GM19324 (cell line): ENCODE data around the gene STXBP6.
A peak's percentile ranks its signal among the peaks of the same experiment; 100 is the strongest.
"Not testable (repeated sequence)": the region's sequence is repeated elsewhere in the genome, so short reads cannot be mapped to it uniquely, and the experiment has no call there.

ENCODE experiments used
- ATAC-seq: cut with Tn5 transposase; IDR thresholded peaks from one replicate; pipeline ENCODE4 v1.9.1; 2021; ENCODE audit warnings: mild to moderate bottlenecking, moderate library complexity; ENCODE audit not compliant: unreplicated experiment, low FRiP score

Gene STXBP6

GRCh38 chr14:24814944-24815343, 235.0 kb downstream of the STXBP6 start:
- no peak for ATAC-seq

GRCh38 chr14:24814346-24814745, 235.6 kb downstream of the STXBP6 start:
- no peak for ATAC-seq

DNA sequence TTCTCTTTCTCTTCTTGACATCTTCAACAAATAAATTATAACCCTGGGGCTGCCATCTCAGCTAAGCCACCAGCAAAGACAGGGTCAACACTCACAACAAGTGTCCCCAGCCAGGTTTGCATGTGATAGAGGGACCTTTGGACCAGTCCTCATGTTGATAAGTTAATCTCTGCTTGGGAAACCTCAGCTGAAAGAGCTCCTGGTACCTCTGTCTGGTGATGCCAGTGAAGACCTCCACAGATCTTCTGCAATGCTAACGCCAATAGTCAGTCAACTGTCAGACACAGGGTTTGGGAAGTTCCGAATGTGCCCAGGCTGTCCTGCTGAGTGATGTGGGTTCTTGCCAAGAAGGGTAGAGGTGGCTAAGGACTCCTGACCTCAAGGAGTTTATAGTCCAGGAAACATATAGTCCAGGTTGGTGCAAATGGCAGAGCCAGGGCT, 236.1 kb downstream of the STXBP6 start:
- no peak for ATAC-seq

- ATAC-seq, result no peak
Observed at GRCh38 chr14:24813089-24813815, 236.7 kb downstream of the STXBP6 start.

DNA sequence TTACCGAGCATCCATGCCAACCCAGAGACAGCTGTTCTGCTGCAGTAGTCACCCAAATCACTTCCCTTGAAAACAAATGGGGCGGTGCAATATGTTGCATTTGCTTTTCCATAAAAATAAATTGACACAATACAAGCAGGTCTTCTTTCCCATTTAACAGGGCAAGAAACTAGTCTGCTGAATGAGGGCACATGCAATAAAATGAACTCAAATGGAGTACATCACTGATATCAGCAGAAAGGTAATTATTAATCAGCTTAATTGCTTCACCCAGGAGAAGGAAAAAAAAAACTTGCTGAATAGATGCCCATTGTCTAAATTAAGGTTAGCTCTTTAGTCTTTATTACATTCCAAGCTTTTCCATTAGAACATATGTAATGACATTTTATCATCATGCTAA, 240.8 kb downstream of the STXBP6 start:
- no peak for ATAC-seq

DNA sequence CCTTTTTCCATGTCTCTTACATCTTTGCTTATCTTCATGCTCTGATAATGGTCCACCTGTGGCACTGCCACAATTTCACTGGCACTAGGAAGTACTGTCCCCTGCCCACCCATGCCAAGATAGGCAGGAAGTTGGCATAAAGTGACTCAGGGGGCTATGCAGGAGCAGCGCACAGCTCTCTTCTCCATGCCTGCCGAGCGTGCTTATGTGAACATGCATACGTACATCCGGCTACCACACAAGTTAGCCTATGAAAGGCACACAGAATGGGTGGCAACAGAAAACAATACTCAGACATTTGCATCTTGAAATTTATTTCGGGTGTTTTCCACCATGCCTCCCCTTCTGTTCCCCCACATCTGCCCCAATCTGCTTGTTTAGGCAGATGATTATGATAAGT, 241.5 kb downstream of the STXBP6 start:
- no peak for ATAC-seq

DNA sequence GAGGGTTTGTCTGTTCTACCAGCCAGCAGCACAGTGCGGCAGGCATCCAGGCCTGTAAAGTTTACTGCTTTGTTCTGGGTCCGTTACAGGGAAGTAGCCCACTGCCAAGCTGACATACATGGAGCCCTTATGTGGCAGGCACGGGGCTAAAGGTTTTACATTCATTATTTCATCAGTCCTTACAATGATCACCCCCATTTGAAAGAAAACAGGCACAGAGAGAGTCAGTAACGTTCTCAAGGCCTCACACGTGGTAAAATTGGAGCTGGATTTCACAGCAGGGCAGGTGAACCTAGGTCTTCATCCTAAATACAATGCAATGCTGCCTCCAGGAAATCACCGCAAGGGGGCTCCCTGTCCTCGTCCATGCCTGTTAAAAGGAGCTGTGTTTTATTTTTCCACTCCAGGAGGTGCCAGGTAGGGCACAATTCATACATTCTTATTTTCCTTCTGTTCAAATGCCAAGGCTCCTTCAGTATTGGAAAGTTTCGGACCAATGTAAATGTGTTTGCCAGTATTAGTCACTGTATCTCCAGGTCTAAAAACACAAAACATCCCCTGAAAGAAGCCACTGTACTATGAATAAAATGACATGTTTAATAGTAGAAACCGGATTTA, 243.8 kb downstream of the STXBP6 start:
- ATAC-seq, result no peak

- no peak for ATAC-seq
Observed at GRCh38 chr14:24804552-24805212, 245.3 kb downstream of the STXBP6 start.

DNA sequence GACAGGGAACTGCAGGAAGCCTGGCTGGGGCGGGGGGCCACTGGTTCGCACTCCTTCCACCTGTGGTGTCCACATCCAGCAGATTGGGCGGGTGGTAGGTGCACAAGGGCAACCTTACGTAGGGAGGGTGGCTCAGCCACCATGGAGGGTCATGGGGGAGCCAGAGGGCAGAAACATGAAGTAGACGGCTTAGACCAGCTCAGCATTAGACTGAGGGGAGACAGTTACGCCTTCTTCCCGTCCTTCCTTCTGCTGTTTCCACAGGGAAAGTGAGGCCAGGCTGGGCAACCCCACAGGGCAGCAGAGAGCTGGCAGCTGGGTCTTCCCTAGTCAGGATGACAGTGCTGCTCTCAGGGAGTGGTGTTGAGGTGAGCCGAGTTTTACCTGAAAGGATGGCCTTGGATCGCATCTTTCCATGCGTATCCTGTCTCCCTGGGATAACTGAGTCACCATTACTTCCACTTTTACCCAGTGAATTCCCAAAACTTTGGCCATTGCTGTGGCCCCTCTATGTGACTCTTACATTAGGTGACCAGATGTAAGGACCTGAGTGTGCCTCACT, 245.9 kb downstream of the STXBP6 start:
- no peak for ATAC-seq

- not testable (repeated sequence) for ATAC-seq
Observed at GRCh38 chr14:24803426-24803825, 246.5 kb downstream of the STXBP6 start.

DNA sequence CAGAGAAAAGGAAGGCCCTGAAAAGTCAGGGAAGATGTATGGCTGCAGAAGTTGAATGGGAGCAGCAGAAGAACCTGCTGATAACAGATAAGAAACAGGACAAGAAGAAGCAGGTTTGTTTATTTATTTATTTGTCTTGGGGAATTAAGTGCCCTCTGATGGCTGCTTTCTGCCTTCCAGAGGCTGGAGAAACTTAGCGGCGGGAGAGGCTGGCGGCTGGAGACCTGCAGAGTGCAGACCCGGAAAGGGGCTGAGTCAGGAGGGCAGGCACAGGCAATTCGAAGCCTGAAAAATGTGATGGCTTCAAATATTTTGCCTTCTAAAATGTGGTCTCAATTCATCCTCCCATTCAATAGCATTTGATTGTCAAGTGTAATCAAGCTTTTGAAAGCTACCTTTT, 247.7 kb downstream of the STXBP6 start:
- no peak for ATAC-seq

DNA sequence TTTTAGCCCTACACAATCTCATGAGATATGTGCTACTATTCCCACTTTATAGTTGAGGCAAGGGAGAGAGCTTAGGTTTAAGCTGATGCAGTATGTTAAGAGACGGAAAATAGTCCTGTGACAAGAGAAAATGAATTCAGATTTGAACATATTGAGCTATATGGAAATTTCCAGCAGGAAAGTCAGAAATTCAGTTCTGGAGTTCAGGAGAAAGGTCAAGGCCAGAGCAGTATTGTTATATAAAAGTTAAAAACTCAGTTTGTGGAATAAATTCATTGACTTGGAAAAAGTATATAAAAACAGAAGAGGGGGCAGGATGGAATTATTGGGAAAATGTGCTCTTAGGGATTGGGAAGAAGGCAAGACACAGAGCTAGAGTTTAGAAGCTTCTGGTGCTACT, 248.9 kb downstream of the STXBP6 start:
- no peak for ATAC-seq

DNA sequence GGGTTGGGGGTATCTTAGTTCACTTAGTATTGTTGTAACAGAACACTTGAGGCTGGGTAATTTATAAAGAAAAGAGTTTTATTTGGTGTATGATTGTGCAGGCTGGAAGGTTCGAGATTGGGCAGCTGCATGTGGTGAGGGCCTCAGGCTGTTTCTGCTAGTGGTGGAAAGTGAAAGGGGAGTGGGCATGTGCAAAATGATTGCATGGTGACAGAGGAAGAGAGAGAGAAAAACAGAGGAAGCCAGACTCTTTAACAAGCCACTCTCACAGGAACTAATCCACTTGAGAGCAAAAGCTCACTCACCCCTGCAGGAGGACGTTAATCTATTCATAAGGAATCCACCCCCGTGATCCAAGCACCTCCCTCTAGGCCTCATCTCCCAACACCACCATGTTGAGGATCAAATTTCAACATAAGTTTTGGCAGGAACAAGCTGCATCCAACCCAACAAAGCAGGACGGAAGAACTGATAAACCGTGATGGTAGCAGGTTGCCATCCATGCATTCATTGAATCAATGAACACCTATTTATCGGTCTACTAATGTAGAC, 251.0 kb downstream of the STXBP6 start:
- ATAC-seq, result peak; percentile 65

DNA sequence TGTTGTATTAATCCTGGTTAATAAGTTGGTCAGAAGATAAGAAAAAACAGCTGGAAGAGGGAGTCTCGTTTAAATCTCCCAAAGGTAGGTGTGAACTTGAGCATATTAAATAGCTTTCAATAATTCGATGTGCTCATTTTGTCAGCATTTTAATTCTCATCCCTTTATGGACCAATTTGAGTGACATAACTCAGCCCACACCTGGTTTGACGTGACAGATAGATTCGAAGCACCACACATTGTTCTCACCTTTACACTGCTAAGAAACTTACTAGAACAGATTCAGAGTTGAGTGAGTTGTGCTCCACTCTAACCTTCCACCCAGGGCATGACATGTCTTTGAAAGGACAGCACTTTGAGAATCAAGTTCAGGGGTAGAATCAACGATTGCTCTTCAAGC, 254.5 kb downstream of the STXBP6 start:
- ATAC-seq, result no peak

- no peak for ATAC-seq
Observed at GRCh38 chr14:24794644-24795305, 255.2 kb downstream of the STXBP6 start.

- no peak for ATAC-seq
Observed at GRCh38 chr14:24790196-24790595, 259.8 kb downstream of the STXBP6 start.

- ATAC-seq, result no peak
Observed at GRCh38 chr14:24789378-24789884, 260.5 kb downstream of the STXBP6 start.

- no peak for ATAC-seq
Observed at GRCh38 chr14:24785698-24786097, 264.2 kb downstream of the STXBP6 start.

DNA sequence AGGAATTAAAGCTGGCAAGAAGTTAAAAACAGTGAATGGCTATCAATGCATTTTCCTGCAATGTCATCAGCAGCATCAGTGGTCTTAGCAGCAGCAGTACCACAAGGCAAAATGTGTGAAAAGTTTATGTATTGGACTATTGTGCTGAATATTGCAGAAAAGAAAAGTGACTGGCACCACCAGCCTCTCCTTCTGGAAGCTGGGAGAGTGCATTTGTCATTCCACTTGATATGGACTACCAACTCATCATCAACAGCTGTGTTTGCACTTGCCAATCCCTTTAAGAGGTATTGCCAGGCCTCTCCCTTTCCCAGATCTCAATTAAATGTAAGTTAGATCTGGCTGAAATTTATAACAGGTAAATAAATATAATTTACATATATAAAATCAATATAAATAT, 265.0 kb downstream of the STXBP6 start:
- no peak for ATAC-seq

GRCh38 chr14:24783791-24784190, 266.2 kb downstream of the STXBP6 start:
- ATAC-seq, result no peak
